Measurements from ENCODE around the gene TULP1.

Gene TULP1

GRCh38 chr6:35496036-35496840 lies 16.5 kb downstream of the TULP1 start:
- DNase-seq = no peak

DNA sequence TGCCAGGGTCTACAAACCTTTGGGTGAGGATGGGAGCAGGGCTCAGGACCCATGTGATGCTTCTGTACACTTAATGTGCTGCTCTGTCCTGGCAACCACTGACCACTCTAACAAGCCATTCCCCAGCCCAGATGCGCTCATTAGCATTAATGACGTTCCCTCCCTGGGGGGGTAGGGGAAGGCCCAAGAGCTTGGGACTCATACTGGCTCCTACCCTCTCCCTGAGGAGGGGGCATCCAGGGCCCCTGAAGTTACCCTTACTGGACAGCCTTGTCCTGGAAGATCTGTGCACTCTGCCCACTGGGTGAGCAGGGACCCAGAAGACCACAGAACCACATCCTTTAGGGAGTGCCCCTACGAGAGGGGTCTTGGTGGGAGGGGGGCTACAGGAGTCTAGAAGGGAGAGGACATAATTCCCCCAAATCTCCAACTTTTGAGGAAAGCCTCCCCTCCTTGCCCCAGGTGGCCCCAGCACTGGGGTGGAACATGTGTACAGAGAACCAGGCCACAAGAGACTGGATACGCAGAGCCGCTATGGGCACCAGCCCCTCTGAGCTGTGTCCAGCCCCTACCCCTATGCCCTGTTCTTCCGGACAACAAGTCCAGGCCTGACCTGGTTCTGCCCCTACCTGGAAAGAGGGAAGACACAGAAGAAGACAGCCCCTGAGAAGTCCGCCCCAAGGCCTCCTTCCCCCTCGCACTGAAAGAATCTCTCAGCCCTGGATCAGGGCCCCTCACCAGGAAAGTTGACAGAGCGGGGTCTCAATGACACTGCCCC lies 17.2 kb downstream of the TULP1 start:
- DNase-seq = no peak

DNA sequence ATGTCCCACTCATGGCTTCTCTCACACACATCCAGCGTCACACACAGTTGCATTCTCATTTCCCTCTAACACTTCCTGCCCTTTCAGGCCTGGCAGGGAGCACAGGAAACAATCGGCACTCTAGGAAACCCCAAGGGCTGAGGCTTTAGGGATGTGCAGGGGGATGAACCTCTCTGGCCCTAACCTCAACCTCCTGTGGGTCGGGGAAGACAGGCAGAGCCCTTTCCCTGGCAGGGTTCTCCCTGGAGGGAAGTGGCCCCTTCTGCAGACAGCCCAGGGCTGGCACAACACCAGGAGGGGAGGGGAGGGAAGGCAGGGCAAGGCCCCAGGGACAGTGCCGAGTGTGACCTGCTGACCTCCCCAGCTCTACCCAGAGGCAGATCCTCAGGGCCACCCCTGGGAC lies 18.5 kb downstream of the TULP1 start:
- no peak for DNase-seq

DNA sequence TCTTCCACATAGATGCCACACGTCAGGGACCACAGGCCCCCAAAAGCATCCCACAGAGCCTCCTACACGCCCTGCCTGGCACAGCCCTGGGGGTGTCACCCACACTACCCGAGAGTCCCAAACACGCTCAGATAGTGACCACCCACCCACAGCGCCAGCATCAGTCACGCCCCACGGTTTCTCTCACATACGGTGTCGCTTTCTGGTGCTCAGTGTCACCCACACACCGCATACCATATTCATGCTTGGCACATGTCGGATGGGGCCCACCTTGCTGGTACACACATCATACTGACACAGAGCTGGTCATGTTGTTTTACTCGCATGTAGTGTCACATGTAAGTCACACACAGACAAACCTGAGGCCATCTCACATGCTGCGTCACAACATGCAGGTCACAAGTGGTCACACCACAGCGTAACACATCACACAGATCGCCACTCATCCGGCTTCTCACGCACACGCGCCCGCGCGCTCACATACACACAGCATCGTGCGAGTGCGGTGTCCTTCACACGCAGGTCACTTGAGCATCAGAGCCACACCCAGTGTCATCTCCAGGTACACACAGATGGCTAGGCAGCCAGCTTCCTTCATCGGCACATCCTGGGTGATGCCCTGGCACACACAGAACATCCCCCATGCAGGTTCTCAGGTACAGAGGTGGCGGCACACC lies 19.3 kb downstream of the TULP1 start:
- DNase-seq = no peak

DNA sequence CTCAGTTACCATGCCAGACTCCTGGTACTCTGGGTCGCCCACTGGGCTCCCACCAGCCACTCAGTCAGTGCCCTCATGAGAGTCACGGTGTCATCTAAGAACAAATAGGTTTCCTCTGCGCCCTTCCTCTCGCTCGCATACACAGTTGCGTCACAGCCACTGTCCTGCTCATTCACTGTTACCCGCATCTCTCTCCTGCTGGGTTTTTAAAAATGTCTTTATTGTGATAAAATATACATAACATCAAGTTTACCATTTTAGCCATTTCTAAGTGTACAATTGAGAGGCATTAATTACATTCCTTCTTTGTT lies 19.8 kb downstream of the TULP1 start:
- DNase-seq = no peak

DNA sequence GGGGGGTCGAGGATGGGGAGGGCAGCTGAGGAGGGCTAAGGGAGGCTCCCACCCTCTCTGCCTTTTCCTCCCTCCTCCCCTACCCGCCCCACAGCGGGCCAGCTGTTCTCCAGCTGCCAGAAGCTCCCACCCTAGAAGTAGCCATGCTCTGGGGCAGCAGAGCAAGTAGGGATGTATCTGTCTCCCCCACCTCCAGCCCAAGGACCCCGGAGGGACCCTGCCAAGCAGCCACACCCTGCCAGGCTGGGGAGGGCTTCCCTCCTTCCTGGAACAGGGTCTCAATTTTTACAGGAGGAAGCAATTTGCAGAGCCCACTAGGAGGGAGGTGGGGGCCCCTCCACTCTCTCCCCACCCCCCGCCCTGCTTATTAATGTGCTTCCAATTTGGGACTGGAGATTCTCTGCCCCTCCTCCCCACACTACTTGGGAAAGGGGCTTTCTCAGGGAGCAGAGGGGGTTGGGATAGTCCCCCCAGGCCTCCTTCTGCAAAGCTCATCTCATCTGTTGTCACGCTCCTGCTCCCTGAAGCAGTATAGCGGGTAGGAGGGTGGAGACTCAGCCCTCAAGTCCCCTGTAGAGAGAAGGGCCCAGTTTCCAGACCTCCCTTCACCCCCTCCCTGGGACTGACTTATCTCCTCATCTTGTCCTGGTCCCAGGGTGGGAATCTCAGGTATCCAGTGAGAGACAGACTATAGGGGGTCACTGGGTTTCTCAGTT lies 20.3 kb downstream of the TULP1 start:
- no peak for DNase-seq

DNA sequence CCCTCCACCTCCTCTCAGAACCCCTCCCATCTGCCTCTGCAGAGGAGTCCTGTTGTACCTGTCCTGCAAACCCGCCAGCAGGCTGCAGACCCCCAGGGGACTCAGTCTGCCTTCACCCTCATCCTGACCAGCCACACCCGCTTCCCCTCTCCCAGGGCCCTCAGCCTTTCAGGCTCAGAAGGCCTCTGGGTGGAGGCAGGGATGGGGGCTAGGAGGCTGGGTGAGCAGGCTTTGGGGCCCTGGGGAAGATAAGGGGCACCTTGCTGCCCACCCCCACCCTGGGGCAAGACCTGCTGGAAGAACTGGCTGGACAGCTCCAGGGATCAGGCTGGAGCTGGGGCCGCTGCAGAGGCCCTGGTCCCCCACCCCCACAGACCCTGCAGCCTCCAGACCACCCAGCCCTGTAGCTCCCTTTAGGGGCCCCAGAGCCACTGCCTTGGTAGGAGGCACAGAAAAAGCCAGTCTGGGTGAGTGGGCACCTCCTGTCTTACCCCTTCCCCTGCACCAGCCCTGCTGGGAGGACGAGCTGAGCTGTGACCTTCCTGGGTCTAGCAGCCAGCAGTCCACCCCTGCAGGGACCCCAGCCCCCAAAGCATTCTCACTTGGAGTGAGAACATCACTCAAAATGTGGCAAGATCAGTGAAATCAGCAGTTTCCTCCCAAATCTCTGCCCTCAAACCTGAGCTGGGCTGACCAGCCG lies 21.0 kb downstream of the TULP1 start:
- no peak for DNase-seq

DNA sequence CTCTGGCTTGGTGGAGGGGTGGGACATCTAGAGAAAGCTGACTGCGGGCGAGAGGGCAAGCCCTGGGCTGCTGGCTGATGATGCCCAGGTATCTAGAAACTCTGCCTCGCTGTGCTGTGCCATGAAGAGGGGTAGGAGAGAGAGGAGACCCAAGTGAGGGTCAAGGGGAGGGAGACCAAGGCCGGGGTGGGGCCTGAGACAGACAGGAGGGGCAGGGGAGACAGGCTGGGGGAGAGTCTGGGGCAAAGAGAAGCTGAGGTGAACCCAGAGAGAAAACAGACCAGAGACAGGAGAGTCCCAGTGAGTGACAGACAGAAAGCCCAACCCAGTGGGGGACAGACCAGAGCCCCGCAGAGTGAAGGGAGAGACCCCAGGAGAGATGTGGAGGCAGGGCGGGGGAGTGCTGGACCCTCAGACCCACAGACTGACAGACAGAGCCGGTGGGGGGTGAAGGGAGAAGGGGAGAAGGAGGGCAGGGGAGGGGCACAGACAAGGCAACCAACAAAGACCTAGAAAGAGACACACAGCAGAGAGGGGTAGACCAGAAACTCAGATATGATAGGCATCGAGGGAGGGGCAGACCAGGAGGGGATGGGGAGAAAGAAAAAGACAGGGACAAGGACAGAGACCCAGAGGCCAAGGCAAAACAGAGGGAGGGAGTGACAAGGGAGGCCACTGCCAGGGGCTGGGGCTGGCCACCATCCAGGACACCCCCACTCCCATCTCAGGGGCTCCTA lies 21.7 kb downstream of the TULP1 start:
- DNase-seq = no peak

DNA sequence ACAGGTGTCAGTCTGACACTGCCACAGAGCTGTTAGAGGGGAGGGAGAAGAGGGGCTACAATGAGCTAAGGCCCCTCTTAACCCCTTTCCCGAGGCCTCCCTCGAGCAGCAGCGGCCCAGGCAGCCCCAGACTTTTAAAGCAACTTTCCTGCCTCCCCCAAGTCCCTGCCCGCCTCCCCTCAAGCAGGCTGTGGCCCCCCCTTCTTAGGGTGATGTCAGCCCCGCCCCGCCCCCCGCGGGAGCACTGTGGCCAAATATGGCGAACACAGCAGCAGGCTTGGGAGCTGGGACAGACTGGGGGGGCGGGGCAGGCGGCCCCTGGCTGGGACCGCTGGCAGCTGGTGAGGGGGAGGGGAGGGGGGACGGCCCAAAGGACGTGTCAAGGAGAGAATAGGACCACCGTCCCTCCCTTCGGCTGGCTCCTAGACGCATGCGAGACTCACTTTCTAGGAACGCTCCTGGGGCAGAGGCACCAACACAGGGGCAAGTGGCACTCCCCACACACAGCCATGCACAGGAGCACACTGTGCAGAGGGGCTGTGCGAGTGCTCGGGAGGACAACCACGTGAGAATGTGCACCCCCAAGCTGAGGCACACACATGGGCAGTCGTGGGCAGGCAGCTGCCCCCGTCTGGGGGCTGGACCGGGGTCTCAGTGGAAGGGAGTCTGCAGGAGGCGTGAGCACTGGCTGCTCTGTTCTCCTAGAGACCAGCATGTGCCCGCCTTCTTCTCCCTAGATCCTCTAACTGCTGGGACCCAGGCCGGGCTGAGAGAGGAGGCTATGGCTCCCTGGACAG lies 22.5 kb downstream of the TULP1 start:
- DNase-seq = peak; percentile 34

DNA sequence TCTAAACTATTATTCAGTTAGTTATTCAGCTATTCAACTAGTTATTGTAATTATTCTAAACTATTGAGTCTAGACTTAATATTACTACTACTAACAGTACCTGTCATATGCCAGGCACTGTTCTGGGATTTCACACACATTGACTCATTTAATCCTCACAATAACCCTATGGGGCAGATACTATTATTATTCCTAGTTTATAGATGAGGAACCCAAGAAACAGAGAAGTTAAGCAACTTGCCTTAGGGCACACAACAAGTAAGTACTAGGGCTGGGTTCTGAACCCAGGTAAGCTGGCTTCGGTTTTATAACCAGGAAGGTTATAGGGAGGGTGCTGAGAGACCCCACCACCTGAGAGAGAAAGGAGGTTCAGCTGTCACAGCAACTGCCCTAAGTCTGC lies 23.6 kb downstream of the TULP1 start:
- no peak for DNase-seq

- DNase-seq = no peak
Observed at GRCh38 chr6:35488517-35488862, 24.2 kb downstream of the TULP1 start.

DNA sequence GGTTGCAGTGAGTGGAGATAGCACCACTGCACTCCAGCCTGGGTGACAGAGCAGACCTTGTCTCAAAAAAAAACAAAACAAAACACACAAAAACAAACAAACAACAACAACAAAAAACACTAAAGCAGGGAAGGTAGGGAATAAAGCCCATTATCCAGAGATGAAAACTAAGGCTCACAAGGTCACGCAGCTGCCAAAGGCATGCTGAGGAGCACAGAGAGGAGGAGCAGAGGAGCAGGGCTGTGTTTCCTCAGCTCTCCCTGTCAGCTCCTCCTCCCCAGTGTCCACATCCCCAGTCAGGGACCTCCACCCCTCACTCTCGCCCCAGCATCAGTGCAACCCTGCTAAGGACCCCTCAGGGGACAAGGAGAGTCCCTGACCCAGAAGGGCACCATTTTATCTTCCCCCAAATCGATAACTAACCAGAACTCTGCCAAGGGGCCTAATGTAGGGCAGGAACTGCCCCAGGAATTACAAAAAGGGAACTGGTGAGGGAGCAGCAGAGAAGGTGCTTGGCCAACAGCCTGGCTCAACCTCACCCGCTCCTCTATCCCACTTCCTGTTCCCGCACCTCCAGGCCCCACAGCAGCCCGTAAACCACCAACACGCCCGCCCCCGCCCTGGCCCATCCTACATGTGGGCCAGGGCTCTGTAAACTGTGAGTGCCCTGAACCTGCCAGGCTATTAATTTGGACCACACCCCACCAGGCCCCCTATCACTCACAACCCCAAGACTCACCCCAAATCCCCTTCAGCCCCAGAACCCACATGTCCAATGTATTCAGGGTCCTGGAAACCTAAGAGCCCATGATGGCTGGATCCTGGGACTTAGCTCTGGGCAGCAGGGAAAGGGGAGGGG lies 24.8 kb downstream of the TULP1 start:
- no peak for DNase-seq

DNA sequence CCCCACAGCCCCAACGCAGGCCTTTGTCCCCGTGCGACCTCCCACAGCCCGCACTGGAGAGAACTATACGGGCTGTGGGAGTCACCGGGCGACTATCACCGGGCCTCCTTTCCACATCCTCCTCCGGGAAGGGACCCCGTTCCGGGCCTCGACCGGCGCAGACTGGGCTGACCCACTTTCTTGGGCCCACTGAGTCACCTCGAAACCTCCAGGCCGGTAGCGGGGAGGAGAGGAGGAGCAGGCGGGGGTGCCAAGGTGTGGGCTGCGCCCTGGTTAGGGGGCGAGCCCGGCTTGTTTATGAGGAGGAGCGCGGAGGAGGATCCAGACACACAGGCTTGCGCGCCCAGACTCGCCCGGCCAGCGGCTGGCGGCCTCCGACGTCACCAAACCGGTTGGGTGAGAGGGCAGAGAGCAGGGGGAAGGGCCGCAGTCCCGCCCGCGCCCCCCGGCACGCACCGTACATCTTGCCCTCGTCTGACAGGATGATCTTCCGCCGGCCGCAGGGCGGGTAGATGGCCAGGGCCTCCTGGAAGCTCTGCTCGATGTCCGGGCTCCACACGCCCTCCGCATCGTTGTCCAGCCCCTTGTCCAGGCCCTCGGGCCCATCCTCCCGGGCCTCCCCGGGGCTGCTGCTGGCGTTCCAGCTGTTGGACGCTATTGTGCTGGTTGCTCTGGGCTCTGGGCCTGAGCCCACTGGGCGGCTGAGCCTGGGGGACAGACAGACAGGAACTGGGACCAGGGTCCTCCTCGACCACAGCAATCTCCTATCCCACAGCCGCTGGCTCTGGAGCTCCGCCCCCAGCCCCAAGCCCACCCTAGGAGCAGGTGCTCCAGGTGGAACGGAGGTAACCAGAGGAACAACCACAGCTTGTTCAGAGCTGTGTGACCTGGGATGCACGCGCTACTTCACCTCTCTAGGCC lies 26.4 kb downstream of the TULP1 start:
- DNase-seq = no peak

DNA sequence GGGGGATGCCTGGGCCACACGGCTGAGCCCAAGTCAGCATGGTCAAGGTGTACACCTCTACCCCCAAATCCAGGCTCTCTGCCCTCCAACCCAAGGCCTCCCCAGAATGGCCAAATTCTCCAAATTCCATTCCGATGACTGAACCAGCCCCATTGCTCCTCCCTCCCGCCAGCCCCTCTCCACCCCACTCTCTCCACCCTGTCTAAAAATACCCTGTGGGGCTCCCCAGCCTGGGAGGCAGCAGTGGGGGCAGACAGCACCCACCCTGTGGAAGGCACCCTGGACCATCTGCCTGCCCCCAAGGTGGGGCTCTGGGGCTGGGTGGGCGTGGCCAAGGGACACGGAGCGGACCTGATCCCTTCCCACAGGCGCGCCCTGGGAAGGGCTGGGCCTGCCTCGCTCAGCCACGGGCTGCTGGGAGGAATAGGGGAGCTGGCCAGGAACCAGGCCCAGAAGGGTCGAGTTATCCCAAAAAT lies 27.3 kb downstream of the TULP1 start:
- no peak for DNase-seq

- no peak for DNase-seq
Observed at GRCh38 chr6:35484921-35485392, 27.7 kb downstream of the TULP1 start.

DNA sequence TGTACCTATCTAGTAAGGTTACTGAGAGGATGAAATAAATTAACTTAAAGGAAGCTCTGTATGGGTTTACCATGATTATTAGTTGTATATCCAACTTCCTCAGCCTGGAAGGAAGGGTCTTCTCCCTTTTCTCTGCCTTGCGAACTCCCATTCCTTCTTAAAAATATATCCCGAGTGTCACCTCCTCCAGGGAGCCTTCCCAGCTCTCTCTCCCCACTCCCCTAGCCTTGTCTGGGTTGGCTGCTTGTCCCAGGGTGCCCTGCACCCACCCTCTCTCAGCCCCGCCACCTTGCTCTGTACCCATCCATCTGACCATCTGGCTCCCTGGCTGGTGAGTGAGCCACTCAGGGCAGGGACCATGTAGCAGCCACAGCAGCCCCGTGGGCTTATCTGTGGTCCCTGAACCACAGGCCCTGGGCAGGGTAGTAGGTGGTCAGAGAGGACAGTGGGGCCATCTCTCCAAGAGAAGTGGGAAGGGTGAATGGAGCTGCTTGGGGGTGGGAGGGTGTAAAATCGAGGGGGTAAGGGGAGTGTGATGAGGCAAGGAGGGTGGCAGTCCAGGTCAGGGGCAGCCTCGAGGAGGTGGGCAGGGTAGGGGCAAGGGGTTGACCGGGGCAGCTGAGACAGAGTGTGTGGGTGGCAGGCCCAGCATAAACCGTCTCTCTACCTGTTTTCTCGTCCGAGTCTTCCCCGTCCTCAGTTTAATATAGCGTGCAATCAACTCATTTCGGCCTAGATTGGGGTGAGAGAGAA lies 28.6 kb downstream of the TULP1 start:
- no peak for DNase-seq

GRCh38 chr6:35483490-35483889 lies 29.2 kb downstream of the TULP1 start:
- DNase-seq = no peak

- DNase-seq = no peak
Observed at GRCh38 chr6:35483062-35483461, 29.6 kb downstream of the TULP1 start.
